Esophagus (tissue), 2 donors: ENCODE data around the gene ACBD5. TPM values are rescaled to one million over a fixed set of nuclear protein-coding genes. Genes with fewer than 3 reads are reported as not detected.

ENCODE experiments used
- H3K27ac ChIP-seq, 2 donors: one replicate each; pipeline ENCODE4 v1.5.1; 2013; ENCODE audit warnings: low read depth in 2 of 2, mild to moderate bottlenecking in 2 of 2, inconsistent platforms in 1 of 2, low read length in 1 of 2, moderate library complexity in 1 of 2
- H3K27me3 ChIP-seq, 2 donors: one replicate each; pipeline ENCODE4 v1.6.1; 2013; ENCODE audit warnings: low read length in 2 of 2, control low read depth in 1 of 2, mild to moderate bottlenecking in 1 of 2; ENCODE audit not compliant: insufficient read depth in 2 of 2, control insufficient read depth in 1 of 2
- H3K36me3 ChIP-seq, 2 donors: one replicate each; pipeline ENCODE4 v1.6.1; 2013; ENCODE audit warnings: low read length in 1 of 2; ENCODE audit not compliant: control insufficient read depth in 2 of 2, insufficient read depth in 2 of 2
- H3K4me1 ChIP-seq, 2 donors: one replicate each; pipeline ENCODE4 v1.6.1; 2013; ENCODE audit warnings: low read length in 1 of 2; ENCODE audit not compliant: control insufficient read depth in 2 of 2, insufficient read depth in 2 of 2
- H3K4me3 ChIP-seq, 2 donors: one replicate each; pipeline ENCODE4 v1.5.1; 2013; ENCODE audit warnings: low read length in 2 of 2, mild to moderate bottlenecking in 2 of 2, low read depth in 1 of 2, moderate library complexity in 1 of 2
- H3K9me3 ChIP-seq, 2 donors: one replicate each; pipeline ENCODE4 v1.6.1; 2013; ENCODE audit warnings: mild to moderate bottlenecking in 2 of 2, low read depth in 1 of 2, low read length in 1 of 2, moderate library complexity in 1 of 2; ENCODE audit not compliant: control insufficient read depth in 2 of 2, insufficient read depth in 1 of 2
- WGBS, 2 donors: extraction: QIAGEN DNeasy Blood & Tissue Kit; methylation state at CpG; one replicate each; pipeline ENCODE4 v1.1.7; 2013; 5-methylcytosine and 5-hydroxymethylcytosine counted together
- polyA plus RNA-seq, 2 donors: library from polyadenylated mRNA; stranded (reverse); fragments of 200-250 nt; gene quantifications; one replicate each; pipeline ENCODE4 v1.2.3, GENCODE V29; 2013
- donor health status: healthy with polysubstance abuse.
- donor health status: Bipolar disorder and iron deficiency.

ACBD5 gene
- polyA plus RNA-seq, 2 donors = 6.3 to 6.8 TPM

GRCh38 chr10:27207350-27207749 is 33.2 kb downstream of the ACBD5 start:
- peaks cover 0 to 9% of the 10 kb centered on the region in 2 donors for H3K36me3 ChIP-seq

GRCh38 chr10:27203806-27204205 is 36.8 kb downstream of the ACBD5 start:
- Histone ChIP-seq H3K36me3 (peaks cover 0 to 2% of the 10 kb centered on the region in 2 donors), H3K4me1 (no peaks in the 10 kb centered on the region), H3K27ac (no peak overlapping the region), H3K4me3 (no peak overlapping the region), H3K27me3 (no peaks in the 10 kb centered on the region), H3K9me3 (no peaks in the 10 kb centered on the region)
- 83 to 90% methylated on average over 5 of the region's 5 CpGs for WGBS, 2 donors

More at GRCh38 chr10:27207350-27207749, 33.2 kb downstream of the ACBD5 start:
- Histone ChIP-seq H3K9me3 (no peaks in the 10 kb centered on the region), H3K4me1 (no peaks in the 10 kb centered on the region), H3K27me3 (no peaks in the 10 kb centered on the region), H3K27ac (no peak overlapping the region), H3K4me3 (no peak overlapping the region)
- 97 to 99% methylated on average over 2 of the region's 2 CpGs for WGBS, 2 donors

DNA sequence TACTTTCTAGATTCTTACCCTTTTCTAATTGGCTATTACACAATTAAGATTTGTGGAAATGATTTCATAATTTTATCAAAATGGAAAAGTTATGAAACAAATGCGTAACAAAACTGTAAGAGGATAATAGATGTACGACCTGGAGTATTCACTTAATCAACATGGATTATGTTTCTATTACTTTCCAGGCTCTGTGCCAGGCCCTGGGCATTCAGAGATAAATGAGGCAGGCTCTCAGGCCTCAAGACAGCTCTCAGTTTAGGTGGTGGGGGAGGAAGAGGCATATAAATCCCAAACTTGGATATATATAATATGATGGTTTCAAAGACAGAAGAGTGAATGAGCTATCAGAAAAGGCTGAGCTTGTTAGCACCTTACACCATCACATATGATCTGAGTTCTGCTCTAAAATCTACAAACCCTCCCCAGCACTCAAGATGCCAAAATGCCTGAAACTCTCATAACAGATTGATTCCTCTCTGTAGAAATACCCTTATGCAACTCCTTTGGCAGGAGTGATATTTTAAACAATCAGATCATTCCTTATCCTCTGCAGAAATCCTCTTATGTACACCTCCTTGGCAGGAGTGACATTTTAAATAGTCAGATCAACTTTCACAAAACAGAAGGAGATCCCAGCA is 42.5 kb downstream of the ACBD5 start:
- Histone ChIP-seq H3K4me1 (no peaks in the 10 kb centered on the region), H3K27ac (no peak overlapping the region), H3K9me3 (no peaks in the 10 kb centered on the region), H3K4me3 (no peak overlapping the region), H3K36me3 (no peaks in the 10 kb centered on the region), H3K27me3 (no peaks in the 10 kb centered on the region)
- WGBS, 2 donors = 32 to 45% methylated on average over 2 of the region's 2 CpGs

- Histone ChIP-seq H3K4me3 (no peak overlapping the region), H3K27me3 (no peaks in the 10 kb centered on the region)
- 70 to 82% methylated on average over 3 of the region's 3 CpGs for whole genome bisulfite sequencing, 2 donors
Observed at GRCh38 chr10:27192284-27192683, 48.3 kb downstream of the ACBD5 start.

DNA sequence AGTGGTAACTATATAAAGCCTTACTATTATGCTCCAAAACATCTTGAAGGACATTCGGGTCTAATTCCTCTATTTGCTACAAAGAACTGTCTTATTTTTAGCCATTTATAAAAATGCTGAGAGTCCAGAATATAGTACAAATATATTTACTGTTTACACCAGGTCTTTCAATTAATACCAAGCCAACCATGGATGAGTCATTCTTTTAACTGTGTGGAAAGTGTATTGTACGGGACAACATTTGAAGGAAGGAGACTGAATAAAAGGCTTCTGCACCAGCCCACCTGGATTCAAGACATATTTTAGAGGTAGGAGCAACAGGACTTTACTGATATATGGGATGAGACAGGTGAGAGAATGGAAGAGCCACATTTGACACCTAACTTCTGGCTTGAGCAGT is 50.1 kb downstream of the ACBD5 start:
- H3K4me3 ChIP-seq = no peak overlapping the region
- 72 to 75% methylated on average over 2 of the region's 2 CpGs for WGBS, 2 donors
- no peaks in the 10 kb centered on the region for H3K4me1 ChIP-seq
- no peaks in the 10 kb centered on the region for H3K27me3 ChIP-seq
- no peaks in the 10 kb centered on the region for H3K9me3 ChIP-seq
- no peaks in the 10 kb centered on the region for H3K36me3 ChIP-seq
- H3K27ac ChIP-seq = no peak overlapping the region

More at GRCh38 chr10:27192284-27192683, 48.3 kb downstream of the ACBD5 start:
- H3K36me3 ChIP-seq = no peaks in the 10 kb centered on the region
- H3K4me1 ChIP-seq = no peaks in the 10 kb centered on the region
- no peak overlapping the region for H3K27ac ChIP-seq
- H3K9me3 ChIP-seq = no peaks in the 10 kb centered on the region

GRCh38 chr10:27188897-27189296 is 51.7 kb downstream of the ACBD5 start:
- no peaks in the 10 kb centered on the region for H3K36me3 ChIP-seq
- H3K27me3 ChIP-seq = no peaks in the 10 kb centered on the region
- WGBS, 2 donors = 90 to 97% methylated on average over 4 of the region's 4 CpGs
- no peaks in the 10 kb centered on the region for H3K9me3 ChIP-seq
- H3K4me3 ChIP-seq = no peak overlapping the region
- H3K27ac ChIP-seq = no peak overlapping the region
- no peaks in the 10 kb centered on the region for H3K4me1 ChIP-seq

DNA sequence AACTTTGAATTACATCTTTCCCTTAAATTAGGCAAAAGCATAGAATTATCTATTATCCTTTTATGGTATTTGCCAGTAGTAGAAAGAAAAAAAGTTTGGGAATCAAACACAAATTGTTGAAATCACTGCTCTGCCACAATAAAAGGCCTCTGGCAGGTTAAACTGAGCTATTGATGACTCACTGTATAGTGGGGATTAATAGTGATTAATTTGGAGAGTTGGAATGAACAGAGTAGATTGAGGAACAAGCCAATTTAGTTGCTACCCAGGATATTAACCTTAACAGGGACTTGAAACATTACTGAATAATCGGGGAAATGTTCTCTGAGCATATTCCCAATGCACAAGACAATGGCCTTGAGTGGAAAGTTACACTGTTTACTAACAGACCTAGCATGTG is 52.3 kb downstream of the ACBD5 start:
- H3K27me3 ChIP-seq = no peaks in the 10 kb centered on the region
- 56 to 79% methylated on average over 1 of the region's 1 CpG for WGBS, 2 donors
- H3K4me1 ChIP-seq = no peaks in the 10 kb centered on the region
- H3K9me3 ChIP-seq = no peaks in the 10 kb centered on the region
- H3K4me3 ChIP-seq = no peak overlapping the region
- no peak overlapping the region for H3K27ac ChIP-seq
- no peaks in the 10 kb centered on the region for H3K36me3 ChIP-seq

DNA sequence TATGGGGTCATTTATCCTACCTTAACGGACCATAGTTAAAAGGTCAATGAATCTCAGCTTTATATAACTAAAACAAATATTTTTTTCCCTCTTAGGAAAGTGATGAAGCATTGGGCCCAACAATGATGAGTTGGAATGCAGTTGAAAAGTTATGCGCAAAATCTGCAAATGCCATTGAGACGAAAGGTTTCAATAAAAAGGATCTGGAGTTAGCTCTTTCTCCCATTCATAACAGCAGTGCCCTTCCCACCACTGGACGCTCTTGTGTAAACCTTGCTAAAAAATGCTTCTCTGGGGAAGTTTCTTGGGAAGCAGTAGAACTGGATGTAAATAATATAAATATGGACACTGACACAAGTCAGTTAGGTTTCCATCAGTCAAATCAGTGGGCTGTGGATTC is 70.7 kb downstream of the ACBD5 start:
- Histone ChIP-seq H3K4me3 (no peak overlapping the region), H3K4me1 (no peaks in the 10 kb centered on the region), H3K27ac (no peak overlapping the region), H3K9me3 (no peaks in the 10 kb centered on the region), H3K36me3 (peaks cover 4 to 10% of the 10 kb centered on the region in 2 donors), H3K27me3 (no peaks in the 10 kb centered on the region)
- 86 to 91% methylated on average over 4 of the region's 4 CpGs for WGBS, 2 donors

DNA sequence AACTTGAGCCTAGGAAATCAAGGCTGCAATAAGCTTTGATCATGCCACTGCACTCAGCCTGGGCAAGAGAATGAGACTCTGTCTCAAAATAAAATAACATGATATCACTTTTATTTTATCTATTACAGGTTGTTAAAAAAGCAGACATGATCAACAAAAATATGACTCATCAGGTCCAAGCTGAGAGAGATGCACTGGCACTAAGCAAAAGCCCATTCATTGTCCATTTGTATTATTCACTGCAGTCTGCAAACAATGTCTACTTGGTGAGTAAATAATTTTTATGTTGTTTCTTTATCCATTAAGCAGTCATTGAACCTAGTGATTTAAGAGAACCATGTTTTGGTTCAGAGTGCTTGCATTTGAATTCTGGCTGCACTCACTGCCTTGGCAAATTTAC is 82.2 kb downstream of the ACBD5 start:
- H3K27ac ChIP-seq = no peak overlapping the region
- H3K36me3 ChIP-seq = no peaks in the 10 kb centered on the region
- H3K4me3 ChIP-seq = no peak overlapping the region
- H3K4me1 ChIP-seq = no peaks in the 10 kb centered on the region
- no peaks in the 10 kb centered on the region for H3K9me3 ChIP-seq
- H3K27me3 ChIP-seq = no peaks in the 10 kb centered on the region

- no peak overlapping the region for H3K4me3 ChIP-seq
- H3K27me3 ChIP-seq = no peaks in the 10 kb centered on the region
- 72 to 74% methylated on average over 2 of the region's 2 CpGs for WGBS, 2 donors
- no peaks in the 10 kb centered on the region for H3K9me3 ChIP-seq
- no peaks in the 10 kb centered on the region for H3K36me3 ChIP-seq
- no peak overlapping the region for H3K27ac ChIP-seq
- no peaks in the 10 kb centered on the region for H3K4me1 ChIP-seq
Observed at GRCh38 chr10:27157150-27157549, 83.4 kb downstream of the ACBD5 start.
